Measurements from ENCODE around the gene ATP2B2. TPM values are rescaled to one million over a fixed set of nuclear protein-coding genes. Genes with fewer than 3 reads are reported as not detected.

ATP2B2 gene
- total and polyA plus RNA-seq, 9 of the 15 experiments (the other 6 are each of a cell fraction or from before 2014, with no cell fraction given): 0.06 TPM; not detected in 8

- TF ChIP-seq JUND (IDR thresholded peaks at IDR 0.05; ENCODE audit: borderline replicate concordance, low read depth, low read length): no peak
- TF ChIP-seq JUND (tag; IDR thresholded peaks at IDR 0.05; ENCODE audit: borderline replicate concordance, low read depth, low read length): no peak
- TF ChIP-seq ZKSCAN1 (IDR thresholded peaks at IDR 0.05; ENCODE audit: low read depth, low read length): 0 out of 2 replicates have a peak, but pooled peaks have one; percentile 52
- WGBS (ENCODE audit: insufficient coverage, low coverage, missing lambda C conversion rate): 2% methylated on average over 10 of the region's 10 CpGs
- CTCF ChIA-PET (ENCODE audit: low intra/inter-chr PET ratio): no interaction called here
- DNase-seq (ENCODE audit: extremely low read depth in 1 of 4, low spot score in 3 of 4) (no peak), FAIRE-seq (no peak), ATAC-seq (no peak)
- H3K4me3 ChIP-seq: no peak overlapping the region
- intact Hi-C loops (cut with micrococcal nuclease): no loop called here
- no peak overlapping the region for H3K9ac ChIP-seq (ENCODE audit: insufficient read depth in 1 of 2, low read depth in 2 of 2, low read length in 2 of 2)
- H3K9me3 ChIP-seq (replicated peaks; ENCODE audit: control insufficient read depth, insufficient read depth, low read depth, low read length): no peaks in the 10 kb centered on the region
- BruUV-seq (replicated peaks): no TSS peak
- H3K4me1 ChIP-seq (replicated peaks in 1 of 2; ENCODE audit: control insufficient read depth in 2 of 2, insufficient read depth in 2 of 2, low read length in 2 of 2): no peaks in the 10 kb centered on the region
- H4K20me1 ChIP-seq (replicated peaks; ENCODE audit: control insufficient read depth, insufficient read depth, low read length): peaks cover 22% of the 10 kb centered on the region
- in situ Hi-C loops (cut with MboI): no loop called here
- no peak overlapping the region for H2AFZ ChIP-seq (ENCODE audit: low read depth, low read length)
- POLR2A ChIA-PET: interaction anchor here (0.7 to 1.1 kb wide), 4 partner anchors 9 to 139 kb away, joined by 3 read pairs; no protein-coding TSS in a partner anchor
- no peaks in the 10 kb centered on the region for H3K36me3 ChIP-seq (ENCODE audit: control insufficient read depth, insufficient read depth, low read length)
- H3K9me1 ChIP-seq (ENCODE audit: control insufficient read depth, insufficient read depth, low read length): no peaks in the 10 kb centered on the region
- no peak overlapping the region for H3K27ac ChIP-seq (ENCODE audit: extremely low read depth, low read depth, low read length)
- no peaks in the 10 kb centered on the region for H3K79me2 ChIP-seq (ENCODE audit: control insufficient read depth, insufficient read depth, low read length)
- peaks cover 7 to 54% of the 10 kb centered on the region in 2 experiments; a peak in 4 of 5 replicates for H3K27me3 ChIP-seq (ENCODE audit: control insufficient read depth in 2 of 2, insufficient read depth in 2 of 2, low read length in 2 of 2)
- H3K4me2 ChIP-seq (ENCODE audit: insufficient read depth, low read length): no peak overlapping the region
Measured at GRCh38 chr3:10510086-10510742, 4.8 kb upstream of the ATP2B2 start.

DNA sequence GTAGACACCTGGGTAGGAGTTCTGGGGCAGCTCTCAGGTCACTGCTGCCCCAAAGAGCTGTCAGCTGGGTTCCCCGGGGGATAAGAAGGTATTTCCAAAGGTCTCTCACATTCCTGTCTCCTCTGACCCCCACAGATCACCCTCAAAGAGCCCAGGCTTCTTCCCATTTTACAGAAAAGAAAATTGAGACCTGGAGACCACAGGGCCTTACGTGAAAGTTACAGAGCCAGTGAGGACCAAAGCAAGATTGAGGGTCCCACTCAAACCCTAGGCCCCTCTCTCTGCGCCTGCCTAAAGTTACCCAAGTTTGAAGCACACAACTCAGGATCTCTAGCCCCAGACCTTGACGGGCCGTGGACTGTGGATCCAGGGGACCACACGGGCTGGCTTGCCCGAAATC lies 3.9 kb upstream of the ATP2B2 start:
- Histone ChIP-seq H3K36me3 (ENCODE audit: control insufficient read depth, insufficient read depth, low read length) (no peaks in the 10 kb centered on the region), H4K20me1 (replicated peaks; ENCODE audit: control insufficient read depth, insufficient read depth, low read length) (peaks cover 28% of the 10 kb centered on the region), H3K27me3 (ENCODE audit: control insufficient read depth in 2 of 2, insufficient read depth in 2 of 2, low read length in 2 of 2) (peaks cover 14 to 56% of the 10 kb centered on the region in 2 experiments; a peak in 4 of 5 replicates), H2AFZ (ENCODE audit: low read depth, low read length) (no peak overlapping the region), H3K9me1 (ENCODE audit: control insufficient read depth, insufficient read depth, low read length) (no peaks in the 10 kb centered on the region), H3K9ac (ENCODE audit: insufficient read depth in 1 of 2, low read depth in 2 of 2, low read length in 2 of 2) (peak overlapping the region in 1 of 2 experiments; percentile 49; a peak in 1 of 4 replicates), H3K27ac (ENCODE audit: extremely low read depth, low read depth, low read length) (no peak overlapping the region), H3K79me2 (ENCODE audit: control insufficient read depth, insufficient read depth, low read length) (no peaks in the 10 kb centered on the region), H3K4me1 (replicated peaks in 1 of 2; ENCODE audit: control insufficient read depth in 2 of 2, insufficient read depth in 2 of 2, low read length in 2 of 2) (peaks cover 0 to 3% of the 10 kb centered on the region in 2 experiments; a peak in 1 of 5 replicates), H3K9me3 (replicated peaks; ENCODE audit: control insufficient read depth, insufficient read depth, low read depth, low read length) (no peaks in the 10 kb centered on the region), H3K4me3 (no peak overlapping the region), H3K4me2 (ENCODE audit: insufficient read depth, low read length) (no peak overlapping the region)
- in situ Hi-C loops (cut with MboI): no loop called here
- DNase-seq (ENCODE audit: extremely low read depth in 1 of 4, low spot score in 3 of 4): no peak
- no TSS peak for BruUV-seq (replicated peaks)
- TF ChIP-seq NONO (IDR thresholded peaks at IDR 0.05; ENCODE audit: low read depth in 2 of 2, low read length in 1 of 2): no peak
- no peak for TF ChIP-seq ZNF583 (CRISPR knock-in tag; IDR thresholded peaks at IDR 0.05)
- no peak for TF ChIP-seq ZNF277 (CRISPR knock-in tag; IDR thresholded peaks at IDR 0.05; ENCODE audit: borderline replicate concordance)
- intact Hi-C loops (cut with micrococcal nuclease): no loop called here
- ChIA-PET POLR2A (no interaction called here), CTCF (ENCODE audit: low intra/inter-chr PET ratio) (no interaction called here)
- no peak for ATAC-seq
- no peak for FAIRE-seq
- 0% methylated on average over 7 of the region's 7 CpGs for WGBS (ENCODE audit: insufficient coverage, low coverage, missing lambda C conversion rate)
